K562 (cell line): ENCODE measurements around the gene RAMP2. TPM values are rescaled to one million over a fixed set of nuclear protein-coding genes. Genes with fewer than 3 reads are reported as not detected.

Experiments used
- ATAC-seq: fragments of 200-7000 bp; cut with Tn5 transposase; 3 replicates; pipeline ENCODE4 v1.9.1; 2020; ENCODE audit warnings: moderate library complexity
- BruUV-seq: library from RNA; stranded (reverse); fragments of 400-500 nt; replicated peaks from 2 replicates; lab custom pipeline; 2021; lab: Mats Ljungman, UMichigan
- CTCF ChIA-PET: fragments of 300-600 bp; formaldehyde crosslinking; extraction: SDS; loops from one replicate; lab custom pipeline; 2021; ENCODE audit warnings: low intra/inter-chr PET ratio; lab: Yijun Ruan, JAX
- POLR2A ChIA-PET: fragments of 300-600, 350-650 bp; sonication (Branson Sonifier 250); formaldehyde crosslinking; extraction: SDS; loops from one replicate; lab custom pipeline; 2021; ENCODE audit warnings: antibody characterized with exemption, inconsistent platforms; lab: Yijun Ruan, JAX
- DNase-seq, 4 experiments: peaks; one replicate each; pipeline versions ENCODE4 v3.0.0 to v3.0.0-alpha.2; 2011 to 2018; ENCODE audit warnings: low spot score in 3 of 4, mixed read lengths in 3 of 4; ENCODE audit errors: extremely low read depth in 1 of 4
- FAIRE-seq: peaks from 2 replicates; lab custom pipeline; 2011; peaks lifted over from hg19 to GRCh38; lab: Jason Lieb, UNC
- H2AFZ ChIP-seq: 2 replicates; pipeline ENCODE4 v1.6.0; 2011; ENCODE audit warnings: low read depth, low read length, control low read depth, inconsistent platforms
- H3K27ac ChIP-seq: fragments of 200-600 bp; 3 replicates; pipeline ENCODE4 v1.8.0; 2011; ENCODE audit warnings: low read depth, mild to moderate bottlenecking, control low read depth, inconsistent platforms, low read length, moderate library complexity, mixed read lengths; ENCODE audit errors: extremely low read depth
- H3K27me3 ChIP-seq, 2 experiments: fragments of 300-600 bp in 1 of 2; 2 replicates in 1 of 2; 3 replicates in 1 of 2; pipeline versions ENCODE4 v1.6.0 to v1.8.0; 2011; ENCODE audit warnings: inconsistent platforms in 2 of 2, low read length in 2 of 2, mild to moderate bottlenecking in 1 of 2, mixed read lengths in 1 of 2, moderate library complexity in 1 of 2; ENCODE audit not compliant: control insufficient read depth in 2 of 2, insufficient read depth in 2 of 2
- H3K36me3 ChIP-seq: fragments of 300-600 bp; 3 replicates; pipeline ENCODE4 v1.8.0; 2011; ENCODE audit warnings: mild to moderate bottlenecking, low read length, inconsistent platforms; ENCODE audit not compliant: control insufficient read depth, insufficient read depth
- H3K4me1 ChIP-seq, 2 experiments: fragments of 200-600 bp in 1 of 2; replicated peaks in 1 of 2; 2 replicates in 1 of 2; 3 replicates in 1 of 2; pipeline versions ENCODE4 v1.5.1 to v1.8.0; 2011; ENCODE audit warnings: inconsistent platforms in 2 of 2, low read length in 2 of 2, mild to moderate bottlenecking in 1 of 2, mixed read lengths in 1 of 2, moderate library complexity in 1 of 2; ENCODE audit not compliant: control insufficient read depth in 2 of 2, insufficient read depth in 2 of 2
- H3K4me2 ChIP-seq: 2 replicates; pipeline ENCODE4 v1.6.1; 2011; ENCODE audit warnings: low read length, control low read depth, inconsistent platforms, mixed read lengths; ENCODE audit not compliant: insufficient read depth
- H3K4me3 ChIP-seq: fragments of 200-600 bp; sonication (generic), shearing (Covaris generic); 2 replicates; pipeline ENCODE4 v1.5.1; 2016; ENCODE audit warnings: control low read depth, inconsistent platforms
- H3K79me2 ChIP-seq: fragments of 200-600 bp; 3 replicates; pipeline ENCODE4 v1.8.0; 2011; ENCODE audit warnings: low read length, inconsistent platforms; ENCODE audit not compliant: control insufficient read depth, insufficient read depth
- H3K9ac ChIP-seq, 2 experiments: 2 replicates each; pipeline versions ENCODE4 v1.6.0 to v1.6.1; 2011; ENCODE audit warnings: low read depth in 2 of 2, low read length in 2 of 2, control low read depth in 1 of 2, inconsistent platforms in 1 of 2, mild to moderate bottlenecking in 1 of 2, mixed read lengths in 1 of 2; ENCODE audit not compliant: insufficient read depth in 1 of 2
- H3K9me1 ChIP-seq: one replicate; pipeline ENCODE4 v1.6.0; 2011; ENCODE audit warnings: inconsistent platforms, mild to moderate bottlenecking, low read length, moderate library complexity; ENCODE audit not compliant: control insufficient read depth, insufficient read depth
- H3K9me3 ChIP-seq: replicated peaks from 2 replicates; pipeline ENCODE4 v1.5.1; 2011; ENCODE audit warnings: low read depth, low read length, inconsistent platforms; ENCODE audit not compliant: control insufficient read depth, insufficient read depth
- H4K20me1 ChIP-seq: replicated peaks from 2 replicates; pipeline ENCODE4 v1.6.1; 2011; ENCODE audit warnings: low read length, inconsistent platforms, mixed read lengths; ENCODE audit not compliant: control insufficient read depth, insufficient read depth
- BMI1 ChIP-seq: fragments of 150-350 bp; IDR thresholded peaks from 2 replicates; pipeline ENCODE4 v1.6.1; 2014; ENCODE audit warnings: low read length
- CBFB ChIP-seq: sonication (generic); formaldehyde crosslinking; IDR thresholded peaks from 2 replicates; pipeline ENCODE4 v1.4.0; 2020; ENCODE audit warnings: mild to moderate bottlenecking, missing genetic modification reagents
- EP300 ChIP-seq: IDR thresholded peaks from 2 replicates; pipeline ENCODE4 v1.6.1; 2012; ENCODE audit warnings: low read length, improper control_type of control experiment
- ETV5 ChIP-seq: sonication (generic); formaldehyde crosslinking; IDR thresholded peaks from 2 replicates; pipeline ENCODE4 v1.4.0; 2020; ENCODE audit warnings: low read depth, mild to moderate bottlenecking, missing genetic modification reagents
- HNRNPUL1 ChIP-seq: fragments of 200-400 bp; formaldehyde crosslinking; IDR thresholded peaks from 2 replicates; pipeline ENCODE4 v1.6.1; 2017; ENCODE audit warnings: low read length
- KHSRP ChIP-seq: fragments of 450-650 bp; IDR thresholded peaks from 2 replicates; pipeline ENCODE4 v1.6.1; 2017
- MAFF ChIP-seq: IDR thresholded peaks from 2 replicates; pipeline ENCODE4 v1.6.1; 2012; ENCODE audit warnings: low read length, improper control_type of control experiment
- MGA ChIP-seq: fragments of 450-650 bp; IDR thresholded peaks from 2 replicates; pipeline ENCODE4 v1.6.1; 2016; ENCODE audit warnings: mild to moderate bottlenecking, moderate library complexity
- NFIX ChIP-seq: fragments of 250-450 bp; sonication (Bioruptor Pico); IDR thresholded peaks from 2 replicates; pipeline ENCODE4 v1.4.0; 2020; ENCODE audit warnings: low read depth, mild to moderate bottlenecking, moderate library complexity
- RBM22 ChIP-seq: fragments of 200-400 bp; formaldehyde crosslinking; IDR thresholded peaks from 2 replicates; pipeline ENCODE4 v1.6.1; 2018; ENCODE audit warnings: low read length, low read depth; ENCODE audit not compliant: poor library complexity, severe bottlenecking
- SMAD2 ChIP-seq: fragments of 150-350 bp; IDR thresholded peaks from 2 replicates; pipeline ENCODE4 v1.6.1; 2014; ENCODE audit warnings: low read depth, mild to moderate bottlenecking, low read length
- ZNF232 ChIP-seq: sonication (generic); formaldehyde crosslinking; IDR thresholded peaks from 2 replicates; pipeline ENCODE4 v1.8.0; 2022; ENCODE audit warnings: mild to moderate bottlenecking, missing genetic modification reagents
- ZNF324 ChIP-seq: fragments of 250-450 bp; sonication (Bioruptor Pico); IDR thresholded peaks from 2 replicates; pipeline ENCODE4 v1.4.0; 2020; ENCODE audit warnings: mild to moderate bottlenecking
- ZNF41 ChIP-seq: fragments of 250-450 bp; sonication (Bioruptor Pico); conservative IDR thresholded peaks from 2 replicates; pipeline ENCODE4 v1.4.0; 2020; ENCODE audit warnings: mild to moderate bottlenecking
- WGBS: fragments of 100-300 bp; shearing (Covaris generic); methylation state at CpG from one replicate; pipeline ENCODE4 v1.1.6; 2016; ENCODE audit warnings: low coverage, mixed read lengths; ENCODE audit not compliant: insufficient coverage; ENCODE audit errors: missing lambda C conversion rate; 5-methylcytosine and 5-hydroxymethylcytosine counted together
- in situ Hi-C: fragments of 300-500 bp; cut with MboI; formaldehyde crosslinking; loops from 4 replicates; pipeline ENCODE4 v1.15.0; 2018; ENCODE audit warnings: inconsistent platforms, mixed read lengths
- intact Hi-C: fragments of 100-400 bp; cut with micrococcal nuclease; formaldehyde crosslinking; loops from 2 replicates; pipeline ENCODE4 v1.14.2; 2022
- polyA plus RNA-seq, 8 experiments: library from polyadenylated mRNA; depleted of rRNA in 4 of 8; stranded (reverse) in 5 of 8; unstranded in 3 of 8; fragments of >200 nt; fragmentation: Nextera tagmentation in 2 of 8; fragmentation: Illumina TruSeq in 1 of 8; extraction: Ambion mirVana in 2 of 8; extraction: Trizol in 1 of 8; gene quantifications; 2 replicates each; pipeline versions ENCODE4 v1.2.1 to v1.2.3, GENCODE V29; 2011 to 2014; ENCODE audit warnings: inconsistent platforms in 1 of 8, missing spikeins in 1 of 8
- total RNA-seq, 7 experiments: library from RNA; depleted of rRNA in 6 of 7; stranded (reverse); fragments of >200 nt in 6 of 7; fragmentation: Illumina TruSeq in 2 of 7; extraction: Trizol in 2 of 7; gene quantifications; 2 replicates each; pipeline versions ENCODE4 v1.2.1 to v1.2.3, GENCODE V29; 2011 to 2021; ENCODE audit warnings: low replicate concordance in 1 of 7

RAMP2 gene
- total and polyA plus RNA-seq, 9 of the 15 experiments (the other 6 are each of a cell fraction or from before 2014, with no cell fraction given) = not detected

DNA sequence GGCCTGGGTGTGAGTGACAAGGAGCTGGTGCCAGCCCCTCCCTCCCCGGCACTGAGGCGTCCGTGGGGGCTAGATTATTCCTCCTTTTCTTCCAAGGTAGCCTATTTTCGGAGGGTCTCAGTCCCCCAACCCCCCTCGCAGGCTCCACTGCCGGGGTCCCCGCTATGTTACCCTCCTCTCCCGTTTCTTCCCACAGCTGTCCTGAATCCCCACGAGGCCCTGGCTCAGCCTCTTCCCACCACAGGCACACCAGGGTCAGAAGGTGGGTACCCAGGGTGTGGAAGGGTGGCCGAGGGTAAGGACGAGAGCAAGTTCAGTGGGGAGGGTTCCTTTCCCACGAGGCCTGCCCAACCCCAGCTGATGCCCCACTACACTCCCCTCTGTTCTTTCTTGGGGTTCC is 611 bp downstream of the RAMP2 start:
- Histone ChIP-seq H3K9ac (no peak overlapping the region), H3K27ac (no peak overlapping the region)
- 41% methylated on average over 4 of the region's 12 CpGs for WGBS
- TF ChIP-seq NFIX = no peak
- TF ChIP-seq ZNF41 (CRISPR knock-in tag) = no peak
- TF ChIP-seq MAFF = no peak
- TF ChIP-seq ZNF232 = no peak
- TF ChIP-seq KHSRP = no peak
- TF ChIP-seq RBM22 = no peak
- no peak for TF ChIP-seq EP300
- no peak for TF ChIP-seq ZNF324 (CRISPR knock-in tag)
- TF ChIP-seq BMI1 = no peak
- no peak for TF ChIP-seq SMAD2
- no peak for TF ChIP-seq ETV5 (CRISPR knock-in tag)
- TF ChIP-seq HNRNPUL1 = no peak
- TF ChIP-seq CBFB (CRISPR knock-in tag) = no peak
- TF ChIP-seq MGA = no peak

More for the DNA sequence above, 611 bp downstream of the RAMP2 start:
- Histone ChIP-seq H3K4me1 (peaks cover 8 to 21% of the 10 kb centered on the region in 2 experiments; a peak in 3 of 5 replicates), H3K4me2 (no peak overlapping the region), H3K36me3 (no peaks in the 10 kb centered on the region), H3K9me3 (no peaks in the 10 kb centered on the region), H3K27me3 (no peaks in the 10 kb centered on the region), H3K9me1 (no peaks in the 10 kb centered on the region), H4K20me1 (no peaks in the 10 kb centered on the region), H3K4me3 (no peak overlapping the region), H2AFZ (no peak overlapping the region), H3K79me2 (no peaks in the 10 kb centered on the region)
- POLR2A ChIA-PET = interaction anchor here (1.2 to 1.4 kb wide), 2 partner anchors 12 kb away, joined by 5 to 6 read pairs; partner anchors contain the start of gene VPS25
- in situ Hi-C loops (no loop called here), intact Hi-C loops (loop anchor here (5.0 kb wide), 1 partner anchor 184 kb away; the partner anchor contains the start of gene PSMC3IP)
- CTCF ChIA-PET = interaction anchor here (1.5 to 3.8 kb wide), 2 partner anchors 16 to 40 kb away, joined by 4 to 34 read pairs; partner anchors contain the start of gene EZH1
- FAIRE-seq = no peak
- BruUV-seq = no TSS peak
- ATAC-seq = no peak
- no peak for DNase-seq
